Neuronal stem cell (in vitro differentiated cells): ENCODE data around the gene VDR.

Experiments
- DNase-seq: peaks from one replicate; pipeline ENCODE4 v3.0.0-alpha.2; 2013; ENCODE audit warnings: low spot score
- H2AFZ ChIP-seq: one replicate; pipeline ENCODE4 v1.6.1; 2013; ENCODE audit warnings: mild to moderate bottlenecking, low read length, inconsistent platforms
- H2AK5ac ChIP-seq: 2 replicates; pipeline ENCODE4 v1.6.1; 2013; ENCODE audit warnings: low read depth, mild to moderate bottlenecking, inconsistent platforms, low read length, moderate library complexity, mixed read lengths
- H2BK120ac ChIP-seq: 2 replicates; pipeline ENCODE4 v1.6.1; 2013; ENCODE audit warnings: low read depth, mild to moderate bottlenecking, inconsistent platforms, low read length, moderate library complexity, mixed read lengths
- H2BK12ac ChIP-seq: one replicate; pipeline ENCODE4 v1.6.1; 2013; ENCODE audit warnings: low read length, inconsistent platforms
- H2BK15ac ChIP-seq: 2 replicates; pipeline ENCODE4 v1.6.1; 2013; ENCODE audit warnings: mild to moderate bottlenecking, low read length, inconsistent platforms, mixed read lengths
- H2BK5ac ChIP-seq: one replicate; pipeline ENCODE4 v1.6.1; 2013; ENCODE audit warnings: inconsistent platforms, mild to moderate bottlenecking, low read length, moderate library complexity
- H3K14ac ChIP-seq: one replicate; pipeline ENCODE4 v1.6.1; 2013; ENCODE audit warnings: low read length, inconsistent platforms
- H3K18ac ChIP-seq: 2 replicates; pipeline ENCODE4 v1.6.1; 2013; ENCODE audit warnings: low read length, inconsistent platforms
- H3K23ac ChIP-seq: 2 replicates; pipeline ENCODE4 v1.6.1; 2013; ENCODE audit warnings: low read depth, mild to moderate bottlenecking, mixed read lengths, low read length, inconsistent platforms; ENCODE audit not compliant: poor library complexity
- H3K27ac ChIP-seq: replicated peaks from 3 replicates; pipeline ENCODE4 v1.5.1; 2013; ENCODE audit warnings: low read length, inconsistent platforms
- H3K27me3 ChIP-seq, 3 experiments: 2 replicates each; pipeline ENCODE4 v1.6.1; 2013; ENCODE audit warnings: low read length in 3 of 3, mild to moderate bottlenecking in 2 of 3, inconsistent platforms in 1 of 3, low read depth in 1 of 3, mixed read lengths in 1 of 3, moderate library complexity in 1 of 3; ENCODE audit not compliant: control insufficient read depth in 3 of 3, insufficient read depth in 3 of 3
- H3K36me3 ChIP-seq, 2 donors: replicated peaks in 1 of 2; 2 replicates each; pipeline ENCODE4 v1.6.1; 2013; ENCODE audit warnings: low read length in 2 of 2; ENCODE audit not compliant: control insufficient read depth in 2 of 2, insufficient read depth in 2 of 2
- H3K4ac ChIP-seq: 2 replicates; pipeline ENCODE4 v1.6.1; 2013; ENCODE audit warnings: inconsistent platforms, mild to moderate bottlenecking, low read length, moderate library complexity
- H3K4me1 ChIP-seq, 2 donors: 1 replicate in 1 of 2; 2 replicates in 1 of 2; pipeline ENCODE4 v1.6.1; 2013; ENCODE audit warnings: low read length in 2 of 2, low read depth in 1 of 2; ENCODE audit not compliant: control insufficient read depth in 2 of 2, insufficient read depth in 1 of 2
- H3K4me2 ChIP-seq: one replicate; pipeline ENCODE4 v1.6.1; 2013; ENCODE audit warnings: mild to moderate bottlenecking, low read length, inconsistent platforms; ENCODE audit not compliant: insufficient read depth, poor library complexity, severe bottlenecking
- H3K4me3 ChIP-seq, 2 donors: 2 replicates each; pipeline ENCODE4 v1.5.1; 2013; ENCODE audit warnings: low read length in 2 of 2, mild to moderate bottlenecking in 2 of 2, inconsistent platforms in 1 of 2, moderate library complexity in 1 of 2
- H3K79me1 ChIP-seq: one replicate; pipeline ENCODE4 v1.6.1; 2013; ENCODE audit warnings: low read depth, mild to moderate bottlenecking, inconsistent platforms, low read length, moderate library complexity
- H3K9ac ChIP-seq: one replicate; pipeline ENCODE4 v1.6.1; 2013; ENCODE audit warnings: mild to moderate bottlenecking, low read depth, low read length, inconsistent platforms; ENCODE audit not compliant: poor library complexity
- H3K9me3 ChIP-seq, 2 donors: replicated peaks in 1 of 2; 2 replicates each; pipeline versions ENCODE3 to v1.6.1; 2013; ENCODE audit warnings: low read length in 2 of 2, mild to moderate bottlenecking in 2 of 2, inconsistent platforms in 1 of 2, low read depth in 1 of 2, mixed read lengths in 1 of 2, moderate library complexity in 1 of 2; ENCODE audit not compliant: control insufficient read depth in 2 of 2, insufficient read depth in 1 of 2
- H4K8ac ChIP-seq: one replicate; pipeline ENCODE4 v1.6.1; 2013; ENCODE audit warnings: low read depth, mild to moderate bottlenecking, inconsistent platforms, low read length, moderate library complexity
- H4K91ac ChIP-seq: one replicate; pipeline ENCODE4 v1.6.1; 2013; ENCODE audit warnings: low read length, low read depth, mild to moderate bottlenecking, inconsistent platforms; ENCODE audit not compliant: poor library complexity
- WGBS, 2 donors: extraction: QIAGEN DNeasy Blood & Tissue Kit; methylation state at CpG; one replicate each; pipeline ENCODE4 v1.1.7; 2013; ENCODE audit warnings: missing lambda C conversion rate in 2 of 2, mixed read lengths in 1 of 2; ENCODE audit not compliant: insufficient read length in 2 of 2, insufficient replicate concordance in 1 of 2; ENCODE audit errors: extremely low coverage in 2 of 2; 5-methylcytosine and 5-hydroxymethylcytosine counted together

Gene VDR

GRCh38 chr12:47841501-47841900 is 63.3 kb downstream of the VDR start:
- Histone ChIP-seq H2BK5ac (no peak overlapping the region), H3K9me3 (no peaks in the 10 kb centered on the region), H2BK120ac (no peak overlapping the region), H3K4me1 (peaks cover 5 to 12% of the 10 kb centered on the region in 2 donors), H3K27me3 (peaks cover 0 to 19% (median 2%) of the 10 kb centered on the region in 3 experiments), H2BK15ac (no peak overlapping the region), H2BK12ac (no peak overlapping the region), H4K91ac (no peak overlapping the region), H3K4me2 (no peak overlapping the region), H3K79me1 (no peaks in the 10 kb centered on the region), H3K14ac (no peak overlapping the region), H4K8ac (no peak overlapping the region), H2AFZ (no peak overlapping the region), H3K9ac (no peak overlapping the region), H3K4me3 (no peak overlapping the region), H3K18ac (no peak overlapping the region), H2AK5ac (no peak overlapping the region), H3K23ac (no peak overlapping the region), H3K4ac (no peak overlapping the region), H3K27ac (no peak overlapping the region), H3K36me3 (no peaks in the 10 kb centered on the region)
- DNase-seq = no peak
- no CpG with 5 or more reads among the region's 2 CpGs for WGBS, 2 donors

GRCh38 chr12:47840571-47840970 is 64.2 kb downstream of the VDR start:
- Histone ChIP-seq H2BK15ac (no peak overlapping the region), H3K14ac (no peak overlapping the region), H3K23ac (no peak overlapping the region), H3K36me3 (no peaks in the 10 kb centered on the region), H3K4ac (no peak overlapping the region), H3K79me1 (no peaks in the 10 kb centered on the region), H4K8ac (no peak overlapping the region), H3K18ac (no peak overlapping the region), H3K27me3 (peaks cover 0 to 17% (median 2%) of the 10 kb centered on the region in 3 experiments), H2AFZ (no peak overlapping the region), H2BK5ac (no peak overlapping the region), H4K91ac (no peak overlapping the region), H3K9ac (no peak overlapping the region), H2BK12ac (no peak overlapping the region), H3K9me3 (no peaks in the 10 kb centered on the region), H3K4me2 (no peak overlapping the region), H2AK5ac (no peak overlapping the region), H3K4me1 (peaks cover 10 to 21% of the 10 kb centered on the region in 2 donors), H3K4me3 (no peak overlapping the region), H2BK120ac (no peak overlapping the region), H3K27ac (no peak overlapping the region)
- WGBS, 2 donors = no CpG with 5 or more reads among the region's 1 CpG
- DNase-seq = no peak

DNA sequence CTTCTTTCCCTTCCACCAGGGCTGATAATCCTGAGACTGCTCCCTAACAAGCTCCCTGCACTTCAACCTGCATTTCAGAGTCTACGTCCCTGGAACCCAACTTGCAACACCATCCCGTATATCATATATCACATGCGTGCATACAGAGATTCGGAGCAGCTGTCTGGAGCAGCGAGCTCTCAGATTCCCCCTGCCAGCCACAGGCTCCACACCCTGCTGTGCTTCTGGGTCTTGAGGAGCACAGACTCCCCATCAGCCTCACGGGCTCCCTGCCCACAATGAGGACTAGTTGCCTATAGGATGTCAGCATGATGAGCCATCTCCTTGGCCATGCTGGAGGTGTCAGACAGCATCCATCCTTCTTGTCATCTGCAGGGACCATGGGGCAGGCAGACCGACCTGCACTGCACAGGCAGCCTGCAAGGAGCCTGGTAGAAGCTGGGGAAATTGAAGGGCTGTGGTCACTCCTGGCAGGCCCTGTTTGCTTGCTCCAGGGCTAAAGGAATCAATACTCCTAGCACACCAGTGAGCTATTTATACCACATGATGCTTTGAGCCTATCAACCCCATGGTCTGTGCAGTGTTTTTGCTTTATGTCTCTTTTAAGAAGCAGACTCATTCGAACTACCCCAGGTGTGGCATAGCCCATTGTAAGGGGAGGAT is 65.4 kb downstream of the VDR start:
- H4K8ac ChIP-seq = no peak overlapping the region
- no peak overlapping the region for H3K18ac ChIP-seq
- peak overlapping the region in 1 of 2 donors; percentile 13 for H3K4me3 ChIP-seq
- no peaks in the 10 kb centered on the region for H3K36me3 ChIP-seq
- peaks cover 0 to 17% (median 0%) of the 10 kb centered on the region in 3 experiments for H3K27me3 ChIP-seq
- no peak overlapping the region for H3K14ac ChIP-seq
- H4K91ac ChIP-seq = no peak overlapping the region
- H3K9me3 ChIP-seq = no peaks in the 10 kb centered on the region
- peak overlapping the region; percentile 4 for H2AK5ac ChIP-seq
- no peak overlapping the region for H3K27ac ChIP-seq
- no CpG with 5 or more reads among the region's 8 CpGs for WGBS, 2 donors
- peaks cover 10 to 29% of the 10 kb centered on the region in 2 donors for H3K4me1 ChIP-seq
- no peak overlapping the region for H3K4ac ChIP-seq
- no peak overlapping the region for H3K4me2 ChIP-seq
- H2AFZ ChIP-seq = no peak overlapping the region
- no peak overlapping the region for H3K23ac ChIP-seq
- no peak overlapping the region for H2BK120ac ChIP-seq
- H2BK12ac ChIP-seq = no peak overlapping the region
- peak overlapping the region; percentile 8 for H2BK15ac ChIP-seq
- no peaks in the 10 kb centered on the region for H3K79me1 ChIP-seq
- no peak overlapping the region for H2BK5ac ChIP-seq
- peak overlapping the region; percentile 46 for H3K9ac ChIP-seq
- DNase-seq = no peak

DNA sequence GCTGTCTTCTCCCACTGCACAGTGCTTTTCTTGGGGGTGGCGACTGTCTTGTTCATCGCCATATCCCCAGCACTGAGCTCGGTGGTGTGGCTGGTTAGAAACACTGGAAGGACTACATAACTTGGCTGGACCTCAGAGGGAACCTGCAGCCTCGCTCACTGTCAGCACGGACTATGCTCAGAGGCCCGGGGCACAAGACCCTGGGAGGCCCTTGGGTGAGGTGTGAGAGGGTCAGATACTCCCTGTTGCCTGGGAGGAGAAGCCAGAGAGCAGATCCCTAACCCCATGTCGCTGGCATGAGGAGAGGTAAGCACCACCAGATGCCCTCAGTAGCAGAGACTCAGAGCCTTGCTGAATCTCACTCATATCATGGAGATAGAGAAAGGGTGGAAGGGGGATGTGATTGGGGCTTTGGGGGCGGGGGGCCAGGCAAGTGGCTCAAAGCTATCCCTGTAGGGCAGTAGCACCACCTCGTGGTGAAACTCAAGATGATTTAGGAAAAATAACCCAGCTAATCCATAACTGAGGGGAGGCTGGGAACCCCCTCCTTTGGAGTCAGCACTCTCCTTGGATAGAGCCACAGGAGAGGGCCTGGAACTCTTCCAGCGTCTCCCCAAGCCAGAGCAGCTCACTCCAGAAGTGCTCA is 66.4 kb downstream of the VDR start:
- H3K79me1 ChIP-seq = no peaks in the 10 kb centered on the region
- H3K9me3 ChIP-seq = no peaks in the 10 kb centered on the region
- WGBS, 2 donors = no CpG with 5 or more reads among the region's 10 CpGs
- H3K14ac ChIP-seq = no peak overlapping the region
- no peak overlapping the region for H3K27ac ChIP-seq
- H2AFZ ChIP-seq = no peak overlapping the region
- no peaks in the 10 kb centered on the region for H3K36me3 ChIP-seq
- H3K4ac ChIP-seq = no peak overlapping the region
- H3K4me1 ChIP-seq = peaks cover 9 to 29% of the 10 kb centered on the region in 2 donors
- no peak overlapping the region for H2BK120ac ChIP-seq
- H4K91ac ChIP-seq = no peak overlapping the region
- H2BK5ac ChIP-seq = no peak overlapping the region
- no peak overlapping the region for H2BK12ac ChIP-seq
- H2AK5ac ChIP-seq = peak overlapping the region; percentile 48
- no peak overlapping the region for H2BK15ac ChIP-seq
- no peak overlapping the region for H3K4me2 ChIP-seq
- no peak overlapping the region for H4K8ac ChIP-seq
- H3K27me3 ChIP-seq = peaks cover 0 to 17% (median 0%) of the 10 kb centered on the region in 3 experiments
- H3K18ac ChIP-seq = peak overlapping the region; percentile 71
- no peak overlapping the region for H3K4me3 ChIP-seq
- H3K9ac ChIP-seq = peak overlapping the region; percentile 24
- H3K23ac ChIP-seq = peak overlapping the region; percentile 59
- no peak for DNase-seq
